ENCODE measurements around the gene SLC9A9.

Gene SLC9A9

DNA sequence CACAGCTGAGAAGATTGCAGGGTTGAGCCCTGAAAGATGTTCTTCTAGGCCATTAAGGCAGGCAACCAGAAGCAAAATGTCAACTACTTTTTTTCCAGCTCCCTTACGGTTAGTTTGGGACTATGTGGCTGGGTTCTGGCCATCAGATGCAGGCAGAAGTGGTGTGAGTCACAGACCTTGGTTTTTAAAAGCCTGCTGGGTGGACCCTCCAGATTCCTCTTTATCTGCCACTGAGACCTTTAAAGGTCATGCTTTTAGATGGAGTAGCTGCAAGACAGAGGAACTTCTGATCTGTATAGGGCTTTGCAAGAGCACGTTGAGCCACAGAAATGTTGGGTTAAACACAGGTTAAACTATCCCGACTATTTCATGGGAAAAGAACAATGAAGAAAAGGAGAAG, 625.8 kb downstream of the SLC9A9 start:
- H3K4me3 ChIP-seq (ENCODE audit: low read depth, low read length) = no peak overlapping the region
- no peak overlapping the region for H2BK5ac ChIP-seq (ENCODE audit: low read depth, low read length, poor library complexity)
- H3K23ac ChIP-seq (ENCODE audit: low read length) = no peak overlapping the region
- H3K79me1 ChIP-seq (ENCODE audit: low read length) = no peaks in the 10 kb centered on the region
- H3K27ac ChIP-seq (ENCODE audit: low read depth, low read length) = no peak overlapping the region
- H3K18ac ChIP-seq (ENCODE audit: low read length) = no peak overlapping the region
- H3K4ac ChIP-seq (ENCODE audit: low read depth, low read length) = no peak overlapping the region
- H3K79me2 ChIP-seq (ENCODE audit: control insufficient read depth, insufficient read depth, low read length, poor library complexity) = no peaks in the 10 kb centered on the region
- H4K8ac ChIP-seq (ENCODE audit: low read depth, low read length) = no peak overlapping the region
- H3K36me3 ChIP-seq (ENCODE audit: control insufficient read depth in 1 of 2, insufficient read depth in 2 of 2, low read length in 2 of 2) = no peaks in the 10 kb centered on the region
- no peak overlapping the region for H3K14ac ChIP-seq (ENCODE audit: low read length)
- H3K9ac ChIP-seq (ENCODE audit: low read length) = no peak overlapping the region
- no peaks in the 10 kb centered on the region for H3K4me1 ChIP-seq (ENCODE audit: control insufficient read depth in 1 of 2, insufficient read depth in 2 of 2, low read length in 2 of 2)
- H2BK120ac ChIP-seq (ENCODE audit: insufficient read depth, low read length, poor library complexity) = no peak overlapping the region
- no peak overlapping the region for H2BK12ac ChIP-seq (ENCODE audit: low read length)
- no peaks in the 10 kb centered on the region for H3K9me3 ChIP-seq (ENCODE audit: insufficient read depth, low read depth, low read length)
- no CpG with 5 or more reads among the region's 3 CpGs for WGBS (ENCODE audit: extremely low coverage, insufficient coverage, insufficient read length)
- no peak for DNase-seq
- no peaks in the 10 kb centered on the region for H3K27me3 ChIP-seq (ENCODE audit: insufficient read depth, low read length)
- no peak overlapping the region for H4K12ac ChIP-seq (ENCODE audit: low read depth, low read length)
- no peak overlapping the region for H2AFZ ChIP-seq (ENCODE audit: insufficient read depth, low read length, poor library complexity)
- no peak overlapping the region for H2AK5ac ChIP-seq (ENCODE audit: low read length)
- H3K4me2 ChIP-seq (ENCODE audit: low read length) = no peak overlapping the region
- no peak overlapping the region for H4K91ac ChIP-seq (ENCODE audit: low read depth, low read length)

DNA sequence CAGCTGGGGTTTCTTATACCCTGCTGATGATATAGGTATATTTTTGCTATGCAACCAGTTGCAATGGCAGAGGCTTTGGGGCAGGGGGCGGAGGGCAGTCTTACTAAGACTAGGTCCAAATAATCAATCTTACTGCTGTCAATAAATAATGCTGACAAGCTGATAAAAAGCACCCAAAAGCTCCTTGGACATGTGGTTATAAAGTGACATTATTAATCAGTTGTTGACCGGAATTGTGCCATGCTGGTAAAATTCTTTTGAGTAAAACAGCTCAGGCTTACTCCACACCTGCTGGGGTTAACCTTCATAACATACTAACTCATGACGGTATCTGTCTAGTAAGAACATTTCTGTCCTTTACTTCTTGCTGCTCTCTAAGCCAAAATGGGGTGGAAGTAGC, 626.8 kb downstream of the SLC9A9 start:
- H4K12ac ChIP-seq (ENCODE audit: low read depth, low read length) = no peak overlapping the region
- no peak overlapping the region for H2BK5ac ChIP-seq (ENCODE audit: low read depth, low read length, poor library complexity)
- H3K4me2 ChIP-seq (ENCODE audit: low read length) = no peak overlapping the region
- H3K18ac ChIP-seq (ENCODE audit: low read length) = no peak overlapping the region
- no CpG with 5 or more reads among the region's 3 CpGs for WGBS (ENCODE audit: extremely low coverage, insufficient coverage, insufficient read length)
- H2AK5ac ChIP-seq (ENCODE audit: low read length) = no peak overlapping the region
- no peak overlapping the region for H4K91ac ChIP-seq (ENCODE audit: low read depth, low read length)
- H3K4me3 ChIP-seq (ENCODE audit: low read depth, low read length) = no peak overlapping the region
- no peak overlapping the region for H3K9ac ChIP-seq (ENCODE audit: low read length)
- H3K14ac ChIP-seq (ENCODE audit: low read length) = no peak overlapping the region
- H3K27ac ChIP-seq (ENCODE audit: low read depth, low read length) = no peak overlapping the region
- no peak overlapping the region for H3K23ac ChIP-seq (ENCODE audit: low read length)
- H3K4ac ChIP-seq (ENCODE audit: low read depth, low read length) = no peak overlapping the region
- H3K27me3 ChIP-seq (ENCODE audit: insufficient read depth, low read length) = no peaks in the 10 kb centered on the region
- H2AFZ ChIP-seq (ENCODE audit: insufficient read depth, low read length, poor library complexity) = no peak overlapping the region
- H3K4me1 ChIP-seq (ENCODE audit: control insufficient read depth in 1 of 2, insufficient read depth in 2 of 2, low read length in 2 of 2) = no peaks in the 10 kb centered on the region
- no peaks in the 10 kb centered on the region for H3K79me2 ChIP-seq (ENCODE audit: control insufficient read depth, insufficient read depth, low read length, poor library complexity)
- H3K36me3 ChIP-seq (ENCODE audit: control insufficient read depth in 1 of 2, insufficient read depth in 2 of 2, low read length in 2 of 2) = no peaks in the 10 kb centered on the region
- no peaks in the 10 kb centered on the region for H3K79me1 ChIP-seq (ENCODE audit: low read length)
- H2BK12ac ChIP-seq (ENCODE audit: low read length) = no peak overlapping the region
- H3K9me3 ChIP-seq (ENCODE audit: insufficient read depth, low read depth, low read length) = no peaks in the 10 kb centered on the region
- no peak overlapping the region for H4K8ac ChIP-seq (ENCODE audit: low read depth, low read length)
- no peak overlapping the region for H2BK120ac ChIP-seq (ENCODE audit: insufficient read depth, low read length, poor library complexity)
- no peak for DNase-seq

DNA sequence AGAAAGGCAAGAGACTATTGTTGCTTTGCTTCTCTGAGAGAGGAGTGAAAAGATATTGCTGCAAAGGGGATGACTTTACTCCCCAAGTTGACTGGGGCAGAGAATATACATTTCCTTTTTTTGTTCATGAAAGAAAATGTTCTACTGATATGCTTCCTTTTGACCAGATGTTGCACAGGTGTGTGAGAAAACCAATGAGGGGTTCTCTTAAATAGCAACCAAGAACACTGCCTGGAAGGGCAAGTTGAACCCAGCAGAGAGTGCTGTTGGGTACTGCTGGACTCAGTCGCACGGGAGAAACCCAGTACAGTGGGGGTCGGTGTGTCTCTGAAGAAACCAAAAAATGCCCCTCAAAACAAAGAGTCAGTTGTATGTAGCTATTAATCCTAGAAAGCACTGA, 627.5 kb downstream of the SLC9A9 start:
- no peaks in the 10 kb centered on the region for H3K79me1 ChIP-seq (ENCODE audit: low read length)
- no peak overlapping the region for H4K8ac ChIP-seq (ENCODE audit: low read depth, low read length)
- H2AK5ac ChIP-seq (ENCODE audit: low read length) = no peak overlapping the region
- no peak overlapping the region for H3K4me3 ChIP-seq (ENCODE audit: low read depth, low read length)
- H3K4me2 ChIP-seq (ENCODE audit: low read length) = no peak overlapping the region
- H2BK12ac ChIP-seq (ENCODE audit: low read length) = no peak overlapping the region
- H4K91ac ChIP-seq (ENCODE audit: low read depth, low read length) = no peak overlapping the region
- no peaks in the 10 kb centered on the region for H3K4me1 ChIP-seq (ENCODE audit: control insufficient read depth in 1 of 2, insufficient read depth in 2 of 2, low read length in 2 of 2)
- WGBS (ENCODE audit: extremely low coverage, insufficient coverage, insufficient read length) = no CpG with 5 or more reads among the region's 3 CpGs
- no peaks in the 10 kb centered on the region for H3K36me3 ChIP-seq (ENCODE audit: control insufficient read depth in 1 of 2, insufficient read depth in 2 of 2, low read length in 2 of 2)
- no peaks in the 10 kb centered on the region for H3K27me3 ChIP-seq (ENCODE audit: insufficient read depth, low read length)
- no peaks in the 10 kb centered on the region for H3K79me2 ChIP-seq (ENCODE audit: control insufficient read depth, insufficient read depth, low read length, poor library complexity)
- no peak overlapping the region for H2BK5ac ChIP-seq (ENCODE audit: low read depth, low read length, poor library complexity)
- no peak overlapping the region for H2AFZ ChIP-seq (ENCODE audit: insufficient read depth, low read length, poor library complexity)
- DNase-seq = no peak
- no peak overlapping the region for H3K14ac ChIP-seq (ENCODE audit: low read length)
- H3K9me3 ChIP-seq (ENCODE audit: insufficient read depth, low read depth, low read length) = no peaks in the 10 kb centered on the region
- no peak overlapping the region for H2BK120ac ChIP-seq (ENCODE audit: insufficient read depth, low read length, poor library complexity)
- no peak overlapping the region for H3K27ac ChIP-seq (ENCODE audit: low read depth, low read length)
- H3K4ac ChIP-seq (ENCODE audit: low read depth, low read length) = no peak overlapping the region
- no peak overlapping the region for H4K12ac ChIP-seq (ENCODE audit: low read depth, low read length)
- H3K9ac ChIP-seq (ENCODE audit: low read length) = no peak overlapping the region
- H3K18ac ChIP-seq (ENCODE audit: low read length) = no peak overlapping the region
- no peak overlapping the region for H3K23ac ChIP-seq (ENCODE audit: low read length)

DNA sequence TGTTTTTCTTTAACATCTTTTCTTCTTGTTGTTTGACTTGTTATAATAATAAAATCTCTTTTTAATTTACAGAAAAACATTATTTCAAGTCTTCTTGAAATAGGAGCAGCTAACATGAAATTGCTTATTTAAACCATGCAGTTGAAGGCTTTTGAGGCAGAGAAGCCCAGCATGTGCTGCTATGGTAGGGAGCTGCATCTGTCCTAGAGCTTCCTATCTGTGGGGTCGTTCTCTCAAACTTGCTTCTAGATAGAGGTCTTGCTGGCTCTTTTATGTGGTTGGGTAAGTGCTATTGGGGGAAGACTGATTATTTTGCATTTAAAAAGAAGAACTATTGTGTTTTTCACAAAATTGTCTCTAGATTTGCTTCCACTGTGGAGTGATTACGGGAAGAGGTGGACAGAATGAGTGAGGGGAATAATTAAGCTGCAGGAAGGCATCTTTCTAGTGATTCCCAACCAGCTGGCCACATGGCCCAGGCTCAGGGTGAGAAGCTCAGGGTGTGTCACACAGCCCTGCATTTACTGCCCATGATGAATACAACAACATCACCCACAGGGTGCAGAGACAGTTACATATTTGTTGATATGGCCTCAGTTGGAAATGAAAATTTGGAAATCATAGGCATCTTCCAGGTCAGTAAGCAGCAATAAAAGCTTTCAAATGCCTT, 630.0 kb downstream of the SLC9A9 start:
- Histone ChIP-seq H3K27ac (ENCODE audit: low read depth, low read length) (no peak overlapping the region), H3K79me2 (ENCODE audit: control insufficient read depth, insufficient read depth, low read length, poor library complexity) (no peaks in the 10 kb centered on the region), H3K14ac (ENCODE audit: low read length) (no peak overlapping the region), H3K4me2 (ENCODE audit: low read length) (no peak overlapping the region), H2BK120ac (ENCODE audit: insufficient read depth, low read length, poor library complexity) (no peak overlapping the region), H3K79me1 (ENCODE audit: low read length) (no peaks in the 10 kb centered on the region), H3K4ac (ENCODE audit: low read depth, low read length) (no peak overlapping the region), H3K9ac (ENCODE audit: low read length) (no peak overlapping the region), H4K12ac (ENCODE audit: low read depth, low read length) (no peak overlapping the region), H2AK5ac (ENCODE audit: low read length) (no peak overlapping the region), H3K18ac (ENCODE audit: low read length) (no peak overlapping the region), H3K4me3 (ENCODE audit: low read depth, low read length) (no peak overlapping the region), H3K27me3 (ENCODE audit: insufficient read depth, low read length) (no peaks in the 10 kb centered on the region), H4K8ac (ENCODE audit: low read depth, low read length) (no peak overlapping the region), H3K9me3 (ENCODE audit: insufficient read depth, low read depth, low read length) (no peaks in the 10 kb centered on the region), H2BK12ac (ENCODE audit: low read length) (no peak overlapping the region), H3K23ac (ENCODE audit: low read length) (no peak overlapping the region), H3K36me3 (ENCODE audit: control insufficient read depth in 1 of 2, insufficient read depth in 2 of 2, low read length in 2 of 2) (no peaks in the 10 kb centered on the region), H4K91ac (ENCODE audit: low read depth, low read length) (no peak overlapping the region), H2BK5ac (ENCODE audit: low read depth, low read length, poor library complexity) (no peak overlapping the region), H2AFZ (ENCODE audit: insufficient read depth, low read length, poor library complexity) (no peak overlapping the region), H3K4me1 (ENCODE audit: control insufficient read depth in 1 of 2, insufficient read depth in 2 of 2, low read length in 2 of 2) (no peaks in the 10 kb centered on the region)
- DNase-seq = no peak
- no CpG with 5 or more reads among the region's 2 CpGs for WGBS (ENCODE audit: extremely low coverage, insufficient coverage, insufficient read length)
